ENCODE data around the gene TP53I11. TPM values are rescaled to one million over a fixed set of nuclear protein-coding genes. Genes with fewer than 3 reads are reported as not detected.

Gene TP53I11
- total and polyA plus RNA-seq, 2 experiments from 2014 or later: 23.5 to 43.9 TPM

DNA sequence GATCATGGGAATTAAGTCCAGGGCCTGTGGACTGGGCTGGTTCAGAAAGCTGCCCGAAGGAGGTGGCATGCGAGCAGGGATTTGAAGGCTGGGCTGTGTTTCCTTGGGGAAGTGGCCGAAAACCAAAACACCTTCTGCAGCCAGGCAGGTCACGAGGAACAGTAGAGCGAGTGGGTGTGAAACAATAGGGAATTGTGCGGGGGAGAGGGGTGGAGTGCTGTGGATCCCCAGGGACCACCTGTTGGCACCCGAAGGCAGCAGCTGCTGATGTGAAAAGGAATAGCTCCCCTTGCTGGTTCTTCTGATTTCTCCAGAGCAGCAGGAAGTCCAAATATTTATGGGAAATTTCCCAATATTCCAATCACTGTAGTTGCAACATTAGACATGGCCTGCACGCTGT is 24.6 kb downstream of the TP53I11 start (continued):
- TF ChIP-seq, protein P1, sequence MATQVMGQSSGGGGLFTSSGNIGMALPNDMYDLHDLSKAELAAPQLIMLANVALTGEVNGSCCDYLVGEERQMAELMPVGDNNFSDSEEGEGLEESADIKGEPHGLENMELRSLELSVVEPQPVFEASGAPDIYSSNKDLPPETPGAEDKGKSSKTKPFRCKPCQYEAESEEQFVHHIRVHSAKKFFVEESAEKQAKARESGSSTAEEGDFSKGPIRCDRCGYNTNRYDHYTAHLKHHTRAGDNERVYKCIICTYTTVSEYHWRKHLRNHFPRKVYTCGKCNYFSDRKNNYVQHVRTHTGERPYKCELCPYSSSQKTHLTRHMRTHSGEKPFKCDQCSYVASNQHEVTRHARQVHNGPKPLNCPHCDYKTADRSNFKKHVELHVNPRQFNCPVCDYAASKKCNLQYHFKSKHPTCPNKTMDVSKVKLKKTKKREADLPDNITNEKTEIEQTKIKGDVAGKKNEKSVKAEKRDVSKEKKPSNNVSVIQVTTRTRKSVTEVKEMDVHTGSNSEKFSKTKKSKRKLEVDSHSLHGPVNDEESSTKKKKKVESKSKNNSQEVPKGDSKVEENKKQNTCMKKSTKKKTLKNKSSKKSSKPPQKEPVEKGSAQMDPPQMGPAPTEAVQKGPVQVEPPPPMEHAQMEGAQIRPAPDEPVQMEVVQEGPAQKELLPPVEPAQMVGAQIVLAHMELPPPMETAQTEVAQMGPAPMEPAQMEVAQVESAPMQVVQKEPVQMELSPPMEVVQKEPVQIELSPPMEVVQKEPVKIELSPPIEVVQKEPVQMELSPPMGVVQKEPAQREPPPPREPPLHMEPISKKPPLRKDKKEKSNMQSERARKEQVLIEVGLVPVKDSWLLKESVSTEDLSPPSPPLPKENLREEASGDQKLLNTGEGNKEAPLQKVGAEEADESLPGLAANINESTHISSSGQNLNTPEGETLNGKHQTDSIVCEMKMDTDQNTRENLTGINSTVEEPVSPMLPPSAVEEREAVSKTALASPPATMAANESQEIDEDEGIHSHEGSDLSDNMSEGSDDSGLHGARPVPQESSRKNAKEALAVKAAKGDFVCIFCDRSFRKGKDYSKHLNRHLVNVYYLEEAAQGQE (IDR thresholded peaks at IDR 0.05; ENCODE audit: unreplicated experiment): no peak
- TF ChIP-seq, protein P2, sequence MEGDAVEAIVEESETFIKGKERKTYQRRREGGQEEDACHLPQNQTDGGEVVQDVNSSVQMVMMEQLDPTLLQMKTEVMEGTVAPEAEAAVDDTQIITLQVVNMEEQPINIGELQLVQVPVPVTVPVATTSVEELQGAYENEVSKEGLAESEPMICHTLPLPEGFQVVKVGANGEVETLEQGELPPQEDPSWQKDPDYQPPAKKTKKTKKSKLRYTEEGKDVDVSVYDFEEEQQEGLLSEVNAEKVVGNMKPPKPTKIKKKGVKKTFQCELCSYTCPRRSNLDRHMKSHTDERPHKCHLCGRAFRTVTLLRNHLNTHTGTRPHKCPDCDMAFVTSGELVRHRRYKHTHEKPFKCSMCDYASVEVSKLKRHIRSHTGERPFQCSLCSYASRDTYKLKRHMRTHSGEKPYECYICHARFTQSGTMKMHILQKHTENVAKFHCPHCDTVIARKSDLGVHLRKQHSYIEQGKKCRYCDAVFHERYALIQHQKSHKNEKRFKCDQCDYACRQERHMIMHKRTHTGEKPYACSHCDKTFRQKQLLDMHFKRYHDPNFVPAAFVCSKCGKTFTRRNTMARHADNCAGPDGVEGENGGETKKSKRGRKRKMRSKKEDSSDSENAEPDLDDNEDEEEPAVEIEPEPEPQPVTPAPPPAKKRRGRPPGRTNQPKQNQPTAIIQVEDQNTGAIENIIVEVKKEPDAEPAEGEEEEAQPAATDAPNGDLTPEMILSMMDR (conservative IDR thresholded peaks at IDR 0.05; ENCODE audit: low read depth in 2 of 2): no peak
- no peak for TF ChIP-seq STAT1 (IDR thresholded peaks at IDR 0.05; ENCODE audit: unreplicated experiment)
- no peak for TF ChIP-seq EZH2 (IDR thresholded peaks at IDR 0.05; ENCODE audit: low read depth, unreplicated experiment)

DNA sequence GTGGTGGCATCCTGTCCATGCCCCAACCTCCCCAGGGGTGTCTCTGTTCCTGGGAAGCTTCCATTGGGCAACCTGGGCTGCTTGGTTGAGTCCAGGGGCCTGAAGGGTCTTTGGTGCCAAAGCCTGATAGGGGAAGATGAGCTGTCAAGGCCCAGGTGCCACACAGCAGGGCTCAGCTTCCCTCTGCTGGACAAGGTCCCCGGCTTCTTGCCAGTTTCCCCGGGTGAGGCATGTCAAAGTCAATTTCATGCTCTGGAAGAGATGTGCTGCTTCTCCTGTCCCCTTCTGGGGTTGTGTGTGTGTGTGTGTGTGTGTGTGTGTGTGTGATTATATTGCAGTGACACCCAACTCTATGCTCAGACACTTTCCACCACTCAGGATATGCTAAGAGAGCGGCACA is 26.9 kb downstream of the TP53I11 start:
- no peak overlapping the region for H2AFZ ChIP-seq
- H3K36me3 ChIP-seq (ENCODE audit: insufficient read depth): no peaks in the 10 kb centered on the region
- H3K4me2 ChIP-seq: no peak overlapping the region
- ATAC-seq: no peak
- no peaks in the 10 kb centered on the region for H3K9me3 Mint-ChIP-seq
- no peaks in the 10 kb centered on the region for H3K9me2 ChIP-seq (ENCODE audit: insufficient read depth)
- no peak overlapping the region for H3K4me3 Mint-ChIP-seq
- H3K27me3 ChIP-seq (ENCODE audit: insufficient read depth): no peaks in the 10 kb centered on the region
- H3K4me3 ChIP-seq: no peak overlapping the region
- no peak overlapping the region for H3K27ac Mint-ChIP-seq
- peaks cover 15% of the 10 kb centered on the region for H3K4me1 Mint-ChIP-seq
- H3K27me3 Mint-ChIP-seq (ENCODE audit: insufficient read depth, low read depth, poor library complexity): peaks cover 13% of the 10 kb centered on the region
- H3K36me3 Mint-ChIP-seq (ENCODE audit: low read depth): no peaks in the 10 kb centered on the region
- H3F3A ChIP-seq (replicated peaks; ENCODE audit: low read depth): no peaks in the 10 kb centered on the region
- DNase-seq (ENCODE audit: low spot score): no peak
- no peaks in the 10 kb centered on the region for H4K20me1 ChIP-seq (replicated peaks; ENCODE audit: insufficient read depth)
- peaks cover 6% of the 10 kb centered on the region; the same call in 1 of the 2 replicates for H3K4me1 ChIP-seq (ENCODE audit: insufficient read depth)
- H3K27ac ChIP-seq (ENCODE audit: low read depth): no peak overlapping the region
- H3K79me2 ChIP-seq (replicated peaks; ENCODE audit: insufficient read depth): no peaks in the 10 kb centered on the region
- TF ChIP-seq ZNF331 (CRISPR knock-in tag; IDR thresholded peaks at IDR 0.05; ENCODE audit: low read depth) (no peak), STAT1 (IDR thresholded peaks at IDR 0.05; ENCODE audit: unreplicated experiment) (no peak), CREB1 (CRISPR knock-in tag; IDR thresholded peaks at IDR 0.05; ENCODE audit: low read depth) (no peak), EZH2 (IDR thresholded peaks at IDR 0.05; ENCODE audit: low read depth, unreplicated experiment) (no peak), EZH2phosphoT487 (IDR thresholded peaks at IDR 0.05; ENCODE audit: unreplicated experiment) (no peak), POLR2AphosphoS5 (IDR thresholded peaks at IDR 0.05; ENCODE audit: low read depth) (no peak)
- TF ChIP-seq, protein P2 (conservative IDR thresholded peaks at IDR 0.05; ENCODE audit: low read depth in 2 of 2): no peak
- TF ChIP-seq, protein P3, sequence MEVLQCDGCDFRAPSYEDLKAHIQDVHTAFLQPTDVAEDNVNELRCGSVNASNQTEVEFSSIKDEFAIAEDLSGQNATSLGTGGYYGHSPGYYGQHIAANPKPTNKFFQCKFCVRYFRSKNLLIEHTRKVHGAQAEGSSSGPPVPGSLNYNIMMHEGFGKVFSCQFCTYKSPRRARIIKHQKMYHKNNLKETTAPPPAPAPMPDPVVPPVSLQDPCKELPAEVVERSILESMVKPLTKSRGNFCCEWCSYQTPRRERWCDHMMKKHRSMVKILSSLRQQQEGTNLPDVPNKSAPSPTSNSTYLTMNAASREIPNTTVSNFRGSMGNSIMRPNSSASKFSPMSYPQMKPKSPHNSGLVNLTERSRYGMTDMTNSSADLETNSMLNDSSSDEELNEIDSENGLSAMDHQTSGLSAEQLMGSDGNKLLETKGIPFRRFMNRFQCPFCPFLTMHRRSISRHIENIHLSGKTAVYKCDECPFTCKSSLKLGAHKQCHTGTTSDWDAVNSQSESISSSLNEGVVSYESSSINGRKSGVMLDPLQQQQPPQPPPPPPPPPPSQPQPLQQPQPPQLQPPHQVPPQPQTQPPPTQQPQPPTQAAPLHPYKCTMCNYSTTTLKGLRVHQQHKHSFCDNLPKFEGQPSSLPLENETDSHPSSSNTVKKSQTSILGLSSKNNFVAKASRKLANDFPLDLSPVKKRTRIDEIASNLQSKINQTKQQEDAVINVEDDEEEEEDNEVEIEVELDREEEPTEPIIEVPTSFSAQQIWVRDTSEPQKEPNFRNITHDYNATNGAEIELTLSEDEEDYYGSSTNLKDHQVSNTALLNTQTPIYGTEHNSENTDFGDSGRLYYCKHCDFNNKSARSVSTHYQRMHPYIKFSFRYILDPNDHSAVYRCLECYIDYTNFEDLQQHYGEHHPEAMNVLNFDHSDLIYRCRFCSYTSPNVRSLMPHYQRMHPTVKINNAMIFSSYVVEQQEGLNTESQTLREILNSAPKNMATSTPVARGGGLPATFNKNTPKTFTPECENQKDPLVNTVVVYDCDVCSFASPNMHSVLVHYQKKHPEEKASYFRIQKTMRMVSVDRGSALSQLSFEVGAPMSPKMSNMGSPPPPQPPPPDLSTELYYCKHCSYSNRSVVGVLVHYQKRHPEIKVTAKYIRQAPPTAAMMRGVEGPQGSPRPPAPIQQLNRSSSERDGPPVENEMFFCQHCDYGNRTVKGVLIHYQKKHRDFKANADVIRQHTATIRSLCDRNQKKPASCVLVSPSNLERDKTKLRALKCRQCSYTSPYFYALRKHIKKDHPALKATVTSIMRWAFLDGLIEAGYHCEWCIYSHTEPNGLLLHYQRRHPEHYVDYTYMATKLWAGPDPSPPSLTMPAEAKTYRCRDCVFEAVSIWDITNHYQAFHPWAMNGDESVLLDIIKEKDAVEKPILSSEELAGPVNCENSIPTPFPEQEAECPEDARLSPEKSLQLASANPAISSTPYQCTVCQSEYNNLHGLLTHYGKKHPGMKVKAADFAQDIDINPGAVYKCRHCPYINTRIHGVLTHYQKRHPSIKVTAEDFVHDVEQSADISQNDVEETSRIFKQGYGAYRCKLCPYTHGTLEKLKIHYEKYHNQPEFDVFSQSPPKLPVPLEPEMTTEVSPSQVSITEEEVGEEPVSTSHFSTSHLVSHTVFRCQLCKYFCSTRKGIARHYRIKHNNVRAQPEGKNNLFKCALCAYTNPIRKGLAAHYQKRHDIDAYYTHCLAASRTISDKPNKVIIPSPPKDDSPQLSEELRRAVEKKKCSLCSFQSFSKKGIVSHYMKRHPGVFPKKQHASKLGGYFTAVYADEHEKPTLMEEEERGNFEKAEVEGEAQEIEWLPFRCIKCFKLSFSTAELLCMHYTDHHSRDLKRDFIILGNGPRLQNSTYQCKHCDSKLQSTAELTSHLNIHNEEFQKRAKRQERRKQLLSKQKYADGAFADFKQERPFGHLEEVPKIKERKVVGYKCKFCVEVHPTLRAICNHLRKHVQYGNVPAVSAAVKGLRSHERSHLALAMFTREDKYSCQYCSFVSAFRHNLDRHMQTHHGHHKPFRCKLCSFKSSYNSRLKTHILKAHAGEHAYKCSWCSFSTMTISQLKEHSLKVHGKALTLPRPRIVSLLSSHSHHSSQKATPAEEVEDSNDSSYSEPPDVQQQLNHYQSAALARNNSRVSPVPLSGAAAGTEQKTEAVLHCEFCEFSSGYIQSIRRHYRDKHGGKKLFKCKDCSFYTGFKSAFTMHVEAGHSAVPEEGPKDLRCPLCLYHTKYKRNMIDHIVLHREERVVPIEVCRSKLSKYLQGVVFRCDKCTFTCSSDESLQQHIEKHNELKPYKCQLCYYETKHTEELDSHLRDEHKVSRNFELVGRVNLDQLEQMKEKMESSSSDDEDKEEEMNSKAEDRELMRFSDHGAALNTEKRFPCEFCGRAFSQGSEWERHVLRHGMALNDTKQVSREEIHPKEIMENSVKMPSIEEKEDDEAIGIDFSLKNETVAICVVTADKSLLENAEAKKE (CRISPR knock-in tag; IDR thresholded peaks at IDR 0.05): no peak

Data from GM23338 (cell line).